GM23338 (cell line): ENCODE measurements around the gene C14orf93. TPM values are rescaled to one million over a fixed set of nuclear protein-coding genes. Genes with fewer than 3 reads are reported as not detected.

Experiments
- ATAC-seq: fragments of 200-7000 bp; cut with Tn5 transposase; 3 replicates; pipeline ENCODE4 v1.9.1; 2020
- DNase-seq: peaks from one replicate; pipeline ENCODE4 v3.0.0-alpha.2; 2015; ENCODE audit warnings: low spot score
- H2AFZ ChIP-seq: fragments of 200-600 bp; sonication (generic); 2 replicates; pipeline ENCODE4 v1.8.0; 2016; ENCODE audit warnings: antibody characterized with exemption, mild to moderate bottlenecking, moderate library complexity
- H3F3A ChIP-seq: fragments of 200-600 bp; sonication (generic); replicated peaks from 2 replicates; pipeline ENCODE4 v1.8.0; 2017; ENCODE audit warnings: antibody characterized with exemption, mixed run types, low read depth
- H3K27ac ChIP-seq: fragments of 200-600 bp; sonication (generic); 2 replicates; pipeline ENCODE4 v1.6.1; 2016; ENCODE audit warnings: low read depth
- H3K27me3 ChIP-seq: fragments of 200-600 bp; sonication (generic); 2 replicates; pipeline ENCODE4 v1.8.0; 2016; ENCODE audit warnings: mild to moderate bottlenecking, mixed run types, moderate library complexity; ENCODE audit not compliant: insufficient read depth
- H3K36me3 ChIP-seq: fragments of 200-600 bp; sonication (generic); 2 replicates; pipeline ENCODE4 v1.8.0; 2016; ENCODE audit warnings: mild to moderate bottlenecking; ENCODE audit not compliant: insufficient read depth
- H3K4me1 ChIP-seq: fragments of 200-600 bp; sonication (generic); 2 replicates; pipeline ENCODE4 v1.8.0; 2016; ENCODE audit warnings: mild to moderate bottlenecking, moderate library complexity; ENCODE audit not compliant: insufficient read depth
- H3K4me2 ChIP-seq: fragments of 200-600 bp; sonication (generic); 2 replicates; pipeline ENCODE4 v1.7.1; 2017; ENCODE audit warnings: mixed run types
- H3K4me3 ChIP-seq: fragments of 200-600 bp; sonication (generic); 2 replicates; pipeline ENCODE4 v1.6.1; 2016; ENCODE audit warnings: mixed run types
- H3K79me2 ChIP-seq: fragments of 200-600 bp; sonication (generic); replicated peaks from 2 replicates; pipeline ENCODE4 v1.8.0; 2017; ENCODE audit warnings: mild to moderate bottlenecking; ENCODE audit not compliant: insufficient read depth
- H3K9me2 ChIP-seq: fragments of 200-600 bp; sonication (generic); 2 replicates; pipeline ENCODE4 v1.8.0; 2017; ENCODE audit not compliant: insufficient read depth
- H4K20me1 ChIP-seq: fragments of 200-600 bp; sonication (generic); replicated peaks from 2 replicates; pipeline ENCODE4 v1.8.0; 2017; ENCODE audit warnings: mild to moderate bottlenecking; ENCODE audit not compliant: insufficient read depth
- H3K27ac Mint-ChIP-seq: 2 replicates; pipeline ENCODE4 v1.8.0; 2020; ENCODE audit warnings: inconsistent platforms, mild to moderate bottlenecking, moderate library complexity, mixed read lengths
- H3K27me3 Mint-ChIP-seq: 3 replicates; pipeline ENCODE4 v1.8.0; 2022; ENCODE audit warnings: low read depth, mild to moderate bottlenecking, moderate library complexity, mixed read lengths, inconsistent platforms; ENCODE audit not compliant: insufficient read depth, poor library complexity
- H3K36me3 Mint-ChIP-seq: 3 replicates; pipeline ENCODE4 v1.8.0; 2021; ENCODE audit warnings: low read depth, mild to moderate bottlenecking, inconsistent platforms, moderate library complexity, mixed read lengths
- H3K4me1 Mint-ChIP-seq: 3 replicates; pipeline ENCODE4 v1.8.0; 2020; ENCODE audit warnings: mild to moderate bottlenecking, inconsistent platforms, mixed read lengths
- H3K4me3 Mint-ChIP-seq: 3 replicates; pipeline ENCODE4 v1.8.0; 2021; ENCODE audit warnings: moderate library complexity, mild to moderate bottlenecking, inconsistent platforms, mixed read lengths
- H3K9me3 Mint-ChIP-seq: 3 replicates; pipeline ENCODE4 v1.8.0; 2020; ENCODE audit warnings: moderate library complexity, mild to moderate bottlenecking, inconsistent platforms, mixed read lengths
- CREB1 ChIP-seq: fragments of 250-450 bp; sonication (Bioruptor Pico); IDR thresholded peaks from 2 replicates; pipeline ENCODE4 v1.5.0; 2020; ENCODE audit warnings: low read depth, mild to moderate bottlenecking, moderate library complexity
- EZH2phosphoT487 ChIP-seq: fragments of 200-600 bp; sonication (generic); IDR thresholded peaks from one replicate; pipeline ENCODE4 v1.8.1; 2018; ENCODE audit warnings: antibody characterized with exemption; ENCODE audit not compliant: unreplicated experiment
- REST ChIP-seq: IDR thresholded peaks from one replicate; pipeline ENCODE4 v1.6.1; 2018; ENCODE audit warnings: antibody characterized with exemption; ENCODE audit not compliant: unreplicated experiment
- ZNF114 ChIP-seq: fragments of 250-450 bp; sonication (Bioruptor Pico); IDR thresholded peaks from 2 replicates; pipeline ENCODE4 v1.5.0; 2020; ENCODE audit warnings: mild to moderate bottlenecking, moderate library complexity
- polyA plus RNA-seq: library from polyadenylated mRNA; unstranded; fragments of >200 nt; fragmentation: Nextera tagmentation; extraction: Ambion mirVana; gene quantifications from 2 replicates; pipeline ENCODE4 v1.2.1, GENCODE V29; 2016
- total RNA-seq: library from RNA; depleted of rRNA; stranded (reverse); fragments of >200 nt; shearing (Covaris generic); gene quantifications from 2 replicates; pipeline ENCODE4 v1.2.3, GENCODE V29; 2014
- TF ChIP-seq, protein P1 (sequence below), 2 experiments: fragments of 200-600 bp in 1 of 2; sonication (generic) in 1 of 2; conservative IDR thresholded peaks; 2 replicates each; pipeline versions ENCODE4 v1.5.1 to v1.6.1; 2016 to 2017; ENCODE audit warnings: antibody characterized with exemption in 2 of 2, low read depth in 2 of 2, mild to moderate bottlenecking in 2 of 2, moderate library complexity in 1 of 2

C14orf93 gene
- total and polyA plus RNA-seq, 2 experiments from 2014 or later = 3.5 to 11.7 TPM

- H3K27ac Mint-ChIP-seq = no peak overlapping the region
- no peaks in the 10 kb centered on the region for H3K27me3 ChIP-seq
- DNase-seq (no peak), ATAC-seq (no peak; the same call in 2 of the 3 replicates)
- H2AFZ ChIP-seq = no peak overlapping the region
- TF ChIP-seq REST = no peak
- TF ChIP-seq, protein P1, sequence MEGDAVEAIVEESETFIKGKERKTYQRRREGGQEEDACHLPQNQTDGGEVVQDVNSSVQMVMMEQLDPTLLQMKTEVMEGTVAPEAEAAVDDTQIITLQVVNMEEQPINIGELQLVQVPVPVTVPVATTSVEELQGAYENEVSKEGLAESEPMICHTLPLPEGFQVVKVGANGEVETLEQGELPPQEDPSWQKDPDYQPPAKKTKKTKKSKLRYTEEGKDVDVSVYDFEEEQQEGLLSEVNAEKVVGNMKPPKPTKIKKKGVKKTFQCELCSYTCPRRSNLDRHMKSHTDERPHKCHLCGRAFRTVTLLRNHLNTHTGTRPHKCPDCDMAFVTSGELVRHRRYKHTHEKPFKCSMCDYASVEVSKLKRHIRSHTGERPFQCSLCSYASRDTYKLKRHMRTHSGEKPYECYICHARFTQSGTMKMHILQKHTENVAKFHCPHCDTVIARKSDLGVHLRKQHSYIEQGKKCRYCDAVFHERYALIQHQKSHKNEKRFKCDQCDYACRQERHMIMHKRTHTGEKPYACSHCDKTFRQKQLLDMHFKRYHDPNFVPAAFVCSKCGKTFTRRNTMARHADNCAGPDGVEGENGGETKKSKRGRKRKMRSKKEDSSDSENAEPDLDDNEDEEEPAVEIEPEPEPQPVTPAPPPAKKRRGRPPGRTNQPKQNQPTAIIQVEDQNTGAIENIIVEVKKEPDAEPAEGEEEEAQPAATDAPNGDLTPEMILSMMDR (conservative IDR thresholded peaks at IDR 0.05; ENCODE audit: low read depth in 2 of 2) = peak in 1 of 2 experiments; percentile 26; a peak in 1 of 4 replicates
- H3K4me1 ChIP-seq = 0 out of 2 replicates have a peak, but pooled peaks cover 5% of the 10 kb centered on the region
- H3K4me2 ChIP-seq = no peak overlapping the region
- peaks cover 5% of the 10 kb centered on the region for H3K27me3 Mint-ChIP-seq
- H3K36me3 Mint-ChIP-seq = peaks cover 15% of the 10 kb centered on the region
- H3K4me3 ChIP-seq = no peak overlapping the region
- H3K4me3 Mint-ChIP-seq = no peak overlapping the region
- no peaks in the 10 kb centered on the region; the same call in 1 of the 2 replicates for H3K79me2 ChIP-seq
- no peaks in the 10 kb centered on the region for H3K9me2 ChIP-seq
- H3K4me1 Mint-ChIP-seq = peaks cover 5% of the 10 kb centered on the region; the same call in 2 of the 3 replicates
- peaks cover 14% of the 10 kb centered on the region; the same call in 2 of the 3 replicates for H3K9me3 Mint-ChIP-seq
- no peak overlapping the region for H3K27ac ChIP-seq
- H3F3A ChIP-seq = 0 out of 2 replicates have a peak, but pooled peaks cover 6% of the 10 kb centered on the region
- H3K36me3 ChIP-seq = no peaks in the 10 kb centered on the region
- H4K20me1 ChIP-seq = no peaks in the 10 kb centered on the region; the same call in 1 of the 2 replicates
These were observed 22.7 kb downstream of the C14orf93 start for GRCh38 chr14:22987291-22987690.

GRCh38 chr14:22986508-22987054 lies 23.4 kb downstream of the C14orf93 start:
- ATAC-seq (peak; percentile 36), DNase-seq (peak; percentile 94)
- H3K9me2 ChIP-seq = no peaks in the 10 kb centered on the region
- Mint-ChIP-seq H3K36me3 (peaks cover 15% of the 10 kb centered on the region), H3K9me3 (peaks cover 14% of the 10 kb centered on the region; the same call in 2 of the 3 replicates), H3K27ac (no peak overlapping the region), H3K4me3 (no peak overlapping the region), H3K27me3 (peaks cover 8% of the 10 kb centered on the region), H3K4me1 (peaks cover 5% of the 10 kb centered on the region; the same call in 2 of the 3 replicates)
- no peak overlapping the region for H3K27ac ChIP-seq
- H3K4me3 ChIP-seq = no peak overlapping the region
- no peak overlapping the region for H3K4me2 ChIP-seq
- H3K4me1 ChIP-seq = 0 out of 2 replicates have a peak, but pooled peaks cover 5% of the 10 kb centered on the region
- H3K79me2 ChIP-seq = peaks cover 6% of the 10 kb centered on the region
- no peaks in the 10 kb centered on the region; the same call in 1 of the 2 replicates for H4K20me1 ChIP-seq
- H2AFZ ChIP-seq = no peak overlapping the region
- peaks cover 6% of the 10 kb centered on the region for H3K27me3 ChIP-seq
- H3F3A ChIP-seq = 0 out of 2 replicates have a peak, but pooled peaks cover 6% of the 10 kb centered on the region
- TF ChIP-seq ZNF114 (CRISPR knock-in tag) = no peak
- TF ChIP-seq, protein P1 (conservative IDR thresholded peaks at IDR 0.05; ENCODE audit: low read depth in 2 of 2) = peak; percentile 98
- no peak for TF ChIP-seq CREB1 (CRISPR knock-in tag)
- TF ChIP-seq EZH2phosphoT487 = no peak
- H3K36me3 ChIP-seq = no peaks in the 10 kb centered on the region
